CD4-positive, alpha-beta memory T cell (primary cell): ENCODE measurements around the gene UBE2F. TPM values are rescaled to one million over a fixed set of nuclear protein-coding genes. Genes with fewer than 3 reads are reported as not detected.
"Not testable (repeated sequence)": the region's sequence is repeated elsewhere in the genome, so short reads cannot be mapped to it uniquely, and the experiment has no call there.

Experiments
- CTCF ChIA-PET: fragments of 350-600 bp; sonication (Branson Sonifier 250); formaldehyde crosslinking; loops from one replicate; lab custom pipeline; 2021; ENCODE audit warnings: inconsistent platforms; ENCODE audit not compliant: partially characterized antibody; lab: Charles Lee
- POLR2A ChIA-PET: fragments of 350-600 bp; sonication (Branson Sonifier 250); formaldehyde crosslinking; loops from one replicate; lab custom pipeline; 2021; ENCODE audit not compliant: partially characterized antibody; lab: Charles Lee
- DNase-seq, 5 donors: peaks; one replicate each; pipeline versions ENCODE4 v3.0.0 to v3.0.0-alpha.2; 2020 to 2022; ENCODE audit warnings: mixed read lengths in 1 of 5
- H3K27ac ChIP-seq: one replicate; pipeline ENCODE4 v1.7.0; 2013; ENCODE audit warnings: low read depth, low read length
- H3K27me3 ChIP-seq: 2 replicates; pipeline ENCODE4 v1.7.0; 2013; ENCODE audit warnings: mild to moderate bottlenecking, low read length, moderate library complexity; ENCODE audit not compliant: insufficient read depth
- H3K36me3 ChIP-seq: 2 replicates; pipeline ENCODE4 v1.7.0; 2013; ENCODE audit warnings: mild to moderate bottlenecking, low read length, moderate library complexity; ENCODE audit not compliant: insufficient read depth
- H3K4me1 ChIP-seq: 2 replicates; pipeline ENCODE4 v1.7.0; 2013; ENCODE audit warnings: mild to moderate bottlenecking, low read length, moderate library complexity; ENCODE audit not compliant: insufficient read depth
- H3K4me3 ChIP-seq, 2 donors: one replicate each; pipeline ENCODE4 v1.7.0; 2013; ENCODE audit warnings: low read length in 2 of 2, mild to moderate bottlenecking in 1 of 2
- H3K9me3 ChIP-seq, 2 donors: one replicate each; pipeline ENCODE4 v1.7.0; 2013; ENCODE audit warnings: low read length in 2 of 2, control low read depth in 1 of 2; ENCODE audit not compliant: control insufficient read depth in 1 of 2
- H3K27ac Mint-ChIP-seq, 7 donors: one replicate each; pipeline ENCODE4 v1.8.0; 2020 to 2021; ENCODE audit warnings: mixed read lengths in 7 of 7, mild to moderate bottlenecking in 6 of 7, inconsistent platforms in 3 of 7, moderate library complexity in 3 of 7
- H3K27me3 Mint-ChIP-seq, 2 donors: one replicate each; pipeline ENCODE4 v1.8.0; 2020 to 2021; ENCODE audit warnings: mixed read lengths in 2 of 2
- H3K36me3 Mint-ChIP-seq, 2 donors: one replicate each; pipeline ENCODE4 v1.8.0; 2020 to 2021; ENCODE audit warnings: mixed read lengths in 2 of 2, inconsistent platforms in 1 of 2, mild to moderate bottlenecking in 1 of 2
- H3K4me1 Mint-ChIP-seq, 4 donors: one replicate each; pipeline ENCODE4 v1.8.0; 2020 to 2021; ENCODE audit warnings: mixed read lengths in 4 of 4, mild to moderate bottlenecking in 1 of 4
- H3K4me3 Mint-ChIP-seq, 8 donors: one replicate each; pipeline ENCODE4 v1.8.0; 2020 to 2021; ENCODE audit warnings: mixed read lengths in 8 of 8, mild to moderate bottlenecking in 7 of 8, moderate library complexity in 6 of 8, inconsistent platforms in 3 of 8
- H3K9me3 Mint-ChIP-seq, 8 donors: one replicate each; pipeline ENCODE4 v1.8.0; 2020 to 2021; ENCODE audit warnings: mixed read lengths in 8 of 8, mild to moderate bottlenecking in 5 of 8, inconsistent platforms in 3 of 8, moderate library complexity in 1 of 8
- intact Hi-C: fragments of 100-400 bp; cut with micrococcal nuclease; formaldehyde crosslinking; loops from one replicate; pipeline ENCODE4 v1.15.1; 2023
- polyA plus RNA-seq, 2 donors: library from polyadenylated mRNA; unstranded; fragments of 300-500 nt; fragmentation: Illumina TruSeq; gene quantifications; one replicate each; pipeline ENCODE4 v1.2.3, GENCODE V29; 2021
- total RNA-seq, 2 experiments: library from RNA; stranded (reverse); gene quantifications; one replicate each; pipeline ENCODE4 v1.2.3, GENCODE V29; 2021

UBE2F gene
- total and polyA plus RNA-seq, 4 experiments from 2014 or later, result 35.7 to 116 (median 60.9) TPM

DNA sequence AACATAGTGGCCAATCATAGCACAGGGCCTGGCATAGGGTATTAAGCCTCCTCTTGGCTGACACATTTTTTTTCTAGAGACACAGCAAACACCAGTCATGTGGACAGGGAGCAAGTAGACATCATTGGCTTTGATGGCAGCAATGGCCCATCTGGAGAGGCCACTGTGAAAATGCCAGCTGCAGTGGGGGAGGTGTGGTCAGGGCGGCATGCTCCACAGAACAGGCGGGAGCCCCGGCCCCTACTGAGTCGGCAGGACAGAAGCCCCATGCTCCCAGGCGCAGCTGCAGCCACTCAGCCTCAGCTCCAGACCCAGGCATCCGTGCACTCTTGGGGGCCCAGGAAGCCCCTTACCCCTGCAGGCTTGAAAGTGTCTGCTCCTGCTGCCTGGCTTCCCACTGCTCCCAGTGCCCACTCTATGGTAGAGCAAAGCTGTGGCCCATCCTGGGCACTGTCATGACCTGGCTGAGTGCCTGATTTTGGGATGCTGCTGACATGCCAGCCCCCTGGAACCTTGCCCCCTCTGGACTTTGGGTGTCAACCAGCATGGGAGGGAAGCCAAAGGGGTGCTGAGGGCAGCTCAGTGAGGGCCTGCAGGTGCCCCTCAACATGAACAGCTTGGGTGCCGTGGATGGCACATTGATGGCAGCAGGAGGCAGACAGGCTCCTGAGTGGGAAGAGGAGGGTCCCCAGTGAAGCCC lies 23.3 kb upstream of the UBE2F start:
- Histone ChIP-seq H3K27ac (no peak overlapping the region), H3K36me3 (no peaks in the 10 kb centered on the region), H3K27me3 (no peaks in the 10 kb centered on the region), H3K9me3 (peaks cover 0 to 9% of the 10 kb centered on the region in 2 donors), H3K4me3 (no peak overlapping the region), H3K4me1 (peaks cover 74% of the 10 kb centered on the region)
- H3K36me3 Mint-ChIP-seq, result peaks cover 13 to 29% of the 10 kb centered on the region in 2 donors
- peak overlapping the region in 5 of 8 donors; percentile 20 to 82 (median 73) for H3K4me3 Mint-ChIP-seq
- intact Hi-C loops, result loop anchor here (2.0 kb wide), 1 partner anchor 13 kb away; no protein-coding TSS in a partner anchor
- ChIA-PET CTCF (interaction anchor here (1.0 to 2.7 kb wide), 3 partner anchors 12 to 320 kb away, joined by 3 to 14 read pairs (median 4); no protein-coding TSS in a partner anchor), POLR2A (interaction anchor here (0.8 to 3.0 kb wide), 6 partner anchors 9 to 260 kb away, joined by 3 to 16 read pairs (median 4); partner anchors contain the start of gene ILKAP)
- peak overlapping the region in 6 of 7 donors; percentile 41 to 96 (median 91) for H3K27ac Mint-ChIP-seq
- peaks cover 2 to 50% (median 34%) of the 10 kb centered on the region in 8 donors for H3K9me3 Mint-ChIP-seq
- H3K27me3 Mint-ChIP-seq, result no peaks in the 10 kb centered on the region
- DNase-seq, result no peak
- peaks cover 51 to 85% (median 69%) of the 10 kb centered on the region in 4 donors for H3K4me1 Mint-ChIP-seq

DNA sequence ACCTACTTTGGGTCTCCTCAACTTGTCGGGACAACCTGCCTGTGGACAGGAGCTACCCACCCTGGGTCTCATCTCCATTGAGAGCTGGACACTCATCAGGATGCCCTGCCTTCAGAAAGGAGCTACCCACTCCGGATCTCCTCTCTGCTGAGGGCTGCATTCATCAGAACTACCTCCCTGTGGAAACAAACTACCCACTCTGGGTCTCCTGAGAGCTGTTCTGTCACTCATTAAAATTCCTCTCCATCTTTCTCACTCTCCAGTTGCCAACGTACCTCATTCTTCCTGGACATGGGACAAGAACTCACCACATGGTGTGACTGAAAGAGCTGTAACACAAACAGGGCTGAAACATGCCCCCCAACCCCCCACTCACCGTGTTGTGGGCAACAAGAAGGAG lies 22.5 kb upstream of the UBE2F start:
- POLR2A ChIA-PET, result interaction anchor here (1.5 kb wide), 1 partner anchor 10 kb away, joined by 4 read pairs; no protein-coding TSS in a partner anchor
- intact Hi-C loops, result no loop called here
- peaks cover 2 to 50% (median 34%) of the 10 kb centered on the region in 8 donors for H3K9me3 Mint-ChIP-seq
- H3K27ac Mint-ChIP-seq, result peak overlapping the region in 5 of 7 donors; percentile 57 to 85 (median 82)
- Histone ChIP-seq H3K27ac (no peak overlapping the region), H3K27me3 (no peaks in the 10 kb centered on the region), H3K36me3 (no peaks in the 10 kb centered on the region), H3K4me3 (no peak overlapping the region), H3K9me3 (peaks cover 0 to 9% of the 10 kb centered on the region in 2 donors), H3K4me1 (peaks cover 74% of the 10 kb centered on the region)
- H3K4me1 Mint-ChIP-seq, result peaks cover 46 to 79% (median 64%) of the 10 kb centered on the region in 4 donors
- no peak for DNase-seq
- CTCF ChIA-PET, result interaction anchor here (0.8 to 1.1 kb wide), 3 partner anchors 17 to 21 kb away, joined by 3 read pairs; no protein-coding TSS in a partner anchor
- peaks cover 12 to 27% of the 10 kb centered on the region in 2 donors for H3K36me3 Mint-ChIP-seq
- peak overlapping the region in 3 of 8 donors; percentile 20 to 65 (median 62) for H3K4me3 Mint-ChIP-seq
- no peaks in the 10 kb centered on the region for H3K27me3 Mint-ChIP-seq

DNA sequence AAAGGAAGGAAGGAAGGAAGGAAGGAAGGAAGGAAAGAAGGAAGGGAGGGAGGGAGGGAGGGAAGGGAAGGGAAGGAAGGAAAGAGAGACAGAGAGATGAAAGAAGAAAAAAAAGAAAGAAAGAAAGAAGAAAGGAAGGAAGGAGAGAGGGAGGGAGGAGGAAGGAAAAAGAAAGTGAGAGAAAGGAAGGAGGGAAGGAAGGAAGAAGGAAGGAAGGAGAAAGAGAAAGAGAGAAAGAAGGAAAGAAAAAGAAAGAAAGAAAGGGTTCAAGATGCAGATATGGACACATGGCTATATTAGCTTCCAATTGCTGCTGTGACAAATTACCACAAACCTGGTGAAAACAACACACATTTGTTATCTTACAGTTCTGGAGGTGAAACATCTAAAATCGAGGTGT lies 20.4 kb upstream of the UBE2F start:
- CTCF ChIA-PET, result interaction anchor here (1.1 kb wide), 1 partner anchor 23 kb away, joined by 5 read pairs; no protein-coding TSS in a partner anchor
- Mint-ChIP-seq H3K9me3 (peaks cover 0 to 35% (median 28%) of the 10 kb centered on the region in 8 donors), H3K36me3 (peaks cover 7 to 13% of the 10 kb centered on the region in 2 donors), H3K27me3 (no peaks in the 10 kb centered on the region), H3K27ac (peak overlapping the region in 2 of 7 donors; percentile 75 to 89), H3K4me1 (peaks cover 30 to 59% (median 46%) of the 10 kb centered on the region in 4 donors), H3K4me3 (peak overlapping the region in 3 of 8 donors; percentile 43 to 68 (median 61))
- no peak for DNase-seq
- H3K27ac ChIP-seq, result no peak overlapping the region
- intact Hi-C loops, result no loop called here
- H3K4me3 ChIP-seq, result no peak overlapping the region
- H3K27me3 ChIP-seq, result no peaks in the 10 kb centered on the region
- H3K36me3 ChIP-seq, result no peaks in the 10 kb centered on the region
- peaks cover 0 to 9% of the 10 kb centered on the region in 2 donors for H3K9me3 ChIP-seq
- H3K4me1 ChIP-seq, result peaks cover 53% of the 10 kb centered on the region
- POLR2A ChIA-PET, result no interaction called here

DNA sequence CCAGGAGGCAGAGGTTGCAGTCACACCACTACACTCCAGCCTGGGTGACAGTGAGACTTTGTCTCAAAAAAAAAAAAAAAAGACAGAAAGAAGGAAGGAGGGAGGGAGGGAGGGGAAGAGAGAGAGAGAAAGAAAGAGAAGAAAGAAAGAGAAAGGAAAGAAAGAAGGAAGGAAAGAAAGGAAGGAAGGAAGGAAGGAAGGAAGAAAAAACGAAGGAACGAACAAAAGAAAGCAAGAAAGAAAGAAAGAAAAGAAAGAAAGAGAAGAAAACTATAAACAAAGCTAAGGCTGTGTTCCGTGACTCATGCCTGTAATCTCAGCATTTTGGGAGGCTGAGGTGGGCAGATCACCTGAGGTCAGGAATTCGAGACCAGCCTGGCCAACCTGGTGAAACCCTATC lies 15.5 kb upstream of the UBE2F start:
- H3K36me3 ChIP-seq, DNase-seq, intact Hi-C loops, H3K27me3 Mint-ChIP-seq, H3K27me3 ChIP-seq, H3K9me3 ChIP-seq, H3K36me3 Mint-ChIP-seq, POLR2A ChIA-PET, H3K27ac ChIP-seq, H3K4me3 ChIP-seq, H3K4me1 ChIP-seq, H3K9me3 Mint-ChIP-seq: not testable (repeated sequence)
- peak overlapping the region in 1 of 8 donors; percentile 41 for H3K4me3 Mint-ChIP-seq
- H3K27ac Mint-ChIP-seq, result peak overlapping the region in 1 of 7 donors; percentile 35
- CTCF ChIA-PET, result interaction anchor here (2.2 kb wide), 1 partner anchor 11 kb away, joined by 6 read pairs; no protein-coding TSS in a partner anchor
- H3K4me1 Mint-ChIP-seq, result peaks cover 7 to 23% (median 13%) of the 10 kb centered on the region in 4 donors

DNA sequence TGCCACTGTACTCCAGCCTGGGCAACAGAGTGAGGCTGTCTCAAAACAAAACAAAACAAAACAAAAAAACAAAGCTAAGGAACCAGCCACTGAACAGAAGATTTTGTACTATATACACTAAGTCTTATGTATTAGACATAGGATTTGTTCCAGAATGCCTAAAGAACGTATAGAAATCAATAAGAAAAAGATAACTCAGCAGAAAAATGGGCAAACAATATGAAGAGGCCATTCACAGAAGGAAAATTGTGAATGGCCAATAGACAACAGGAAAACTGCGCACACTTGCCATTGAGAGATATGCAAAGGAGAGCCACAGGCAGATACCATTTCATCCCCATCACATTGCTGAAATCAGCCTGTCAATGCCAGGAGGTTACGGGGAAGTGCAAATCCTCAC lies 14.9 kb upstream of the UBE2F start:
- Histone ChIP-seq H3K27ac (no peak overlapping the region), H3K9me3 (no peaks in the 10 kb centered on the region), H3K4me1 (no peaks in the 10 kb centered on the region), H3K27me3 (no peaks in the 10 kb centered on the region), H3K36me3 (no peaks in the 10 kb centered on the region), H3K4me3 (no peak overlapping the region)
- peaks cover 8 to 23% (median 12%) of the 10 kb centered on the region in 4 donors for H3K4me1 Mint-ChIP-seq
- H3K27ac Mint-ChIP-seq, result peak overlapping the region in 1 of 7 donors; percentile 46
- no peak overlapping the region for H3K4me3 Mint-ChIP-seq
- H3K9me3 Mint-ChIP-seq, result peaks cover 0 to 7% (median 4%) of the 10 kb centered on the region in 8 donors
- no peak for DNase-seq
- intact Hi-C loops, result no loop called here
- H3K27me3 Mint-ChIP-seq, result peaks cover 0 to 6% of the 10 kb centered on the region in 2 donors
- ChIA-PET CTCF (interaction anchor here (2.2 kb wide), 1 partner anchor 10 kb away, joined by 6 read pairs; no protein-coding TSS in a partner anchor), POLR2A (no interaction called here)
- peaks cover 0 to 4% of the 10 kb centered on the region in 2 donors for H3K36me3 Mint-ChIP-seq

DNA sequence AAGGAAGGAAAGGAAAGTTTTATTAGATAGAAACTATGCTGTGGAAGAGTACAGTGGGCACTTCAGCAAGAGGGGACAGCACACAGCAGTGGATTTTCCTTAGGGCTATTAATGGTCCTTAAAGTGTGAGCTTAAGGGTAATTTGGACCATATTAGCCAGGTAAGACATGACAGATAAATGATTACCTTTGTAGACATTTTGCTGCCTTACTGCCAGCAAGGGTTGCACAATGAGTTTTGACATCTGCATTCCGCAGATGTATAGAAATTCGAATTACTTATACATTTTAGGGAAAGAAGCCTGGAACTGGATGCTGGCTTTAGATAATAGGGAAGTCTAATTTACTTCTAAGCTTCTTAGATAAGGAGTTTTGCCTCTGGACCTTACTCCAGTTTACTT lies 14.0 kb upstream of the UBE2F start:
- intact Hi-C loops, result no loop called here
- no peaks in the 10 kb centered on the region for H3K27me3 ChIP-seq
- H3K4me1 ChIP-seq, result no peaks in the 10 kb centered on the region
- H3K27ac Mint-ChIP-seq, result no peak overlapping the region
- CTCF ChIA-PET, result no interaction called here
- H3K27ac ChIP-seq, result no peak overlapping the region
- DNase-seq, result no peak
- no peak overlapping the region for H3K4me3 Mint-ChIP-seq
- H3K9me3 ChIP-seq, result no peaks in the 10 kb centered on the region
- no peaks in the 10 kb centered on the region for H3K36me3 ChIP-seq
- POLR2A ChIA-PET, result no interaction called here
- peaks cover 4 to 8% of the 10 kb centered on the region in 2 donors for H3K27me3 Mint-ChIP-seq
- peaks cover 9 to 24% (median 13%) of the 10 kb centered on the region in 4 donors for H3K4me1 Mint-ChIP-seq
- no peak overlapping the region for H3K4me3 ChIP-seq
- no peaks in the 10 kb centered on the region for H3K36me3 Mint-ChIP-seq
- no peaks in the 10 kb centered on the region for H3K9me3 Mint-ChIP-seq
